Keratinocyte (primary cell): ENCODE results near the gene ADAMTS2.

Experiments
- CTCF ChIP-seq, 3 experiments: IDR thresholded peaks in 1 of 3; conservative IDR thresholded peaks in 1 of 3; optimal IDR thresholded peaks in 1 of 3; 2 replicates in 2 of 3; 3 replicates in 1 of 3; pipeline versions ENCODE3 to v1.5.1; 2011; ENCODE audit warnings: low read length in 3 of 3, mild to moderate bottlenecking in 3 of 3, moderate library complexity in 2 of 3, control low read depth in 1 of 3, inconsistent platforms in 1 of 3; ENCODE audit not compliant: insufficient read depth in 2 of 3; ENCODE audit errors: extremely low read depth in 1 of 3
- EZH2 ChIP-seq: IDR thresholded peaks from one replicate; pipeline ENCODE4 v1.6.1; 2012; ENCODE audit warnings: inconsistent platforms, mild to moderate bottlenecking, low read length, moderate library complexity

DNA sequence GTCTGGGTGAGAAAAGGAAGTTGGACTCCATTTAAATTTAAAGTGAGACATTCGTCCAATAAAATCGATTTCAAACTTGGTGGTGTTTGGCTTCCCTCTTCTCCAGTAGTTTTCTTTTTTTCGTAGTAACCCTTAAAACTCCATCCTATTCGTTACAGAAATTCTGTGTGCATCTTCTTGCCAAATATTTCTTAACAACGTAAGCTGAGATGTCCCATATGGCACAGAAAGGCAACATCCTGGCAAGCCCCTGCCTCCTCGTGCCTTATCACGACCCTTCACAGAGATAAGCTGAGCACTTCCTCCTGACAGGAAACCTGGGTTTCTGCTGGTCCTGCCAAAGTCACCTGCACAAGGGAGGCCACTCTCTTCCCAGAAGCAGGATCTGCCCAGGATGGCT, 11.8 kb upstream of the ADAMTS2 start:
- no peak for TF ChIP-seq CTCF (optimal IDR thresholded peaks at IDR 0.05 in 1 of 3, IDR thresholded peaks at IDR 0.05 in 1 of 3, conservative IDR thresholded peaks at IDR 0.05 in 1 of 3; ENCODE audit: extremely low read depth in 1 of 3, insufficient read depth in 2 of 3, low read length in 3 of 3)
- no peak for TF ChIP-seq EZH2
